Fibroblast of lung (primary cell): ENCODE measurements around the gene ALDH4A1. TPM values are rescaled to one million over a fixed set of nuclear protein-coding genes. Genes with fewer than 3 reads are reported as not detected.

Experiments used
- DNase-seq, 2 donors: peaks; one replicate each; pipeline versions ENCODE4 v3.0.0 to v3.0.0-alpha.2; 2010; ENCODE audit warnings: low read depth in 2 of 2
- H2AFZ ChIP-seq: 2 replicates; pipeline ENCODE4 v1.5.1; 2012; ENCODE audit warnings: low read length, control low read depth, inconsistent platforms
- H3K27ac ChIP-seq: 2 replicates; pipeline ENCODE4 v1.5.1; 2011; ENCODE audit warnings: low read length, control low read depth; ENCODE audit not compliant: insufficient read depth
- H3K27me3 ChIP-seq: 2 replicates; pipeline ENCODE4 v1.5.1; 2011; ENCODE audit warnings: mild to moderate bottlenecking, low read length; ENCODE audit not compliant: control insufficient read depth, insufficient read depth
- H3K36me3 ChIP-seq: 2 replicates; pipeline ENCODE4 v1.5.1; 2011; ENCODE audit warnings: low read length; ENCODE audit not compliant: control insufficient read depth, insufficient read depth
- H3K4me1 ChIP-seq: 2 replicates; pipeline ENCODE4 v1.5.1; 2011; ENCODE audit warnings: low read length; ENCODE audit not compliant: control insufficient read depth, insufficient read depth; ENCODE audit errors: extremely low read depth
- H3K4me2 ChIP-seq: 2 replicates; pipeline ENCODE4 v1.5.1; 2011; ENCODE audit warnings: low read length, control low read depth; ENCODE audit not compliant: insufficient read depth; ENCODE audit errors: extremely low read depth
- H3K4me3 ChIP-seq, 4 experiments: fragments of 200-600 bp in 1 of 4; sonication (generic) in 1 of 4; replicated peaks in 1 of 4; 2 replicates each; pipeline ENCODE4 v1.5.1; 2011 to 2016; ENCODE audit warnings: low read length in 4 of 4, low read depth in 3 of 4, mild to moderate bottlenecking in 3 of 4, control low read depth in 2 of 4, inconsistent platforms in 1 of 4, mixed read lengths in 1 of 4; ENCODE audit not compliant: insufficient read depth in 1 of 4; ENCODE audit errors: control extremely low read depth in 1 of 4
- H3K79me2 ChIP-seq: 2 replicates; pipeline ENCODE4 v1.5.1; 2012; ENCODE audit warnings: mild to moderate bottlenecking, low read length, inconsistent platforms; ENCODE audit not compliant: control insufficient read depth, insufficient read depth
- H3K9ac ChIP-seq: 2 replicates; pipeline ENCODE4 v1.5.1; 2011; ENCODE audit warnings: mild to moderate bottlenecking, low read length, control low read depth; ENCODE audit not compliant: insufficient read depth
- H3K9me3 ChIP-seq: 2 replicates; pipeline ENCODE4 v1.5.1; 2012; ENCODE audit warnings: low read depth, low read length; ENCODE audit not compliant: control insufficient read depth, insufficient read depth
- H4K20me1 ChIP-seq: 2 replicates; pipeline ENCODE4 v1.5.1; 2011; ENCODE audit warnings: low read length; ENCODE audit not compliant: control insufficient read depth, insufficient read depth; ENCODE audit errors: extremely low read depth
- CTCF ChIP-seq, 2 donors: IDR thresholded peaks in 1 of 2; conservative IDR thresholded peaks in 1 of 2; 1 replicate in 1 of 2; 2 replicates in 1 of 2; pipeline ENCODE4 v1.5.1; 2011 to 2012; ENCODE audit warnings: low read length in 2 of 2, control low read depth in 1 of 2, inconsistent platforms in 1 of 2, low read depth in 1 of 2, mild to moderate bottlenecking in 1 of 2
- EZH2 ChIP-seq: IDR thresholded peaks from 2 replicates; pipeline ENCODE4 v1.5.1; 2012; ENCODE audit warnings: low read length, control low read depth, mild to moderate bottlenecking; ENCODE audit errors: missing control alignments
- polyA plus RNA-seq, 2 donors: library from polyadenylated mRNA; depleted of rRNA in 1 of 2; stranded (reverse) in 1 of 2; unstranded in 1 of 2; fragments of >200 nt; gene quantifications; 2 replicates each; pipeline ENCODE4 v1.2.1, GENCODE V29; 2011 to 2012; ENCODE audit warnings: missing spikeins in 1 of 2
- total RNA-seq: library from RNA; depleted of rRNA; stranded (reverse); fragments of >200 nt; gene quantifications from 2 replicates; pipeline ENCODE4 v1.2.1, GENCODE V29; 2014

ALDH4A1 gene
- total and polyA plus RNA-seq, 2 donors (not counting 1 experiment from before 2014, with no cell fraction given): 6.9 to 11.9 TPM

- H3K27ac ChIP-seq: no peak overlapping the region
- no peaks in the 10 kb centered on the region for H4K20me1 ChIP-seq
- TF ChIP-seq CTCF (conservative IDR thresholded peaks at IDR 0.05 in 1 of 2, IDR thresholded peaks at IDR 0.05 in 1 of 2; ENCODE audit: low read depth in 1 of 2, low read length in 2 of 2) (no peak), EZH2 (no peak)
- H3K4me3 ChIP-seq: no peak overlapping the region
- no peak overlapping the region for H2AFZ ChIP-seq
- no peak overlapping the region for H3K9ac ChIP-seq
- H3K4me1 ChIP-seq: no peaks in the 10 kb centered on the region
- no peak overlapping the region for H3K4me2 ChIP-seq
- DNase-seq: no peak
- H3K27me3 ChIP-seq: no peaks in the 10 kb centered on the region
- H3K79me2 ChIP-seq: no peaks in the 10 kb centered on the region
- no peaks in the 10 kb centered on the region for H3K36me3 ChIP-seq
- H3K9me3 ChIP-seq: no peaks in the 10 kb centered on the region
Measured at GRCh38 chr1:18891426-18891780, 11.0 kb downstream of the ALDH4A1 start.

- Histone ChIP-seq H3K27ac (no peak overlapping the region), H3K4me1 (no peaks in the 10 kb centered on the region), H3K9me3 (no peaks in the 10 kb centered on the region), H4K20me1 (no peaks in the 10 kb centered on the region), H3K4me2 (no peak overlapping the region), H3K4me3 (no peak overlapping the region), H3K79me2 (no peaks in the 10 kb centered on the region), H3K27me3 (no peaks in the 10 kb centered on the region), H2AFZ (no peak overlapping the region), H3K36me3 (no peaks in the 10 kb centered on the region), H3K9ac (no peak overlapping the region)
- DNase-seq: peak in 1 of 2 donors; percentile 62
- TF ChIP-seq CTCF (conservative IDR thresholded peaks at IDR 0.05 in 1 of 2, IDR thresholded peaks at IDR 0.05 in 1 of 2; ENCODE audit: low read depth in 1 of 2, low read length in 2 of 2): no peak
Measured at GRCh38 chr1:18890706-18891425, 11.5 kb downstream of the ALDH4A1 start.

GRCh38 chr1:18886003-18886335 lies 16.4 kb downstream of the ALDH4A1 start:
- H3K4me1 ChIP-seq: no peaks in the 10 kb centered on the region
- H2AFZ ChIP-seq: no peak overlapping the region
- no peaks in the 10 kb centered on the region for H3K9me3 ChIP-seq
- H3K79me2 ChIP-seq: no peaks in the 10 kb centered on the region
- H4K20me1 ChIP-seq: peaks cover 2% of the 10 kb centered on the region
- peak in 1 of 2 donors; percentile 84 for DNase-seq
- no peak overlapping the region for H3K4me3 ChIP-seq
- no peak overlapping the region for H3K9ac ChIP-seq
- H3K27ac ChIP-seq: no peak overlapping the region
- H3K27me3 ChIP-seq: no peaks in the 10 kb centered on the region
- no peak overlapping the region for H3K4me2 ChIP-seq
- no peaks in the 10 kb centered on the region for H3K36me3 ChIP-seq
- TF ChIP-seq CTCF (conservative IDR thresholded peaks at IDR 0.05 in 1 of 2, IDR thresholded peaks at IDR 0.05 in 1 of 2; ENCODE audit: low read depth in 1 of 2, low read length in 2 of 2) (no peak), EZH2 (no peak)
